Psoas muscle (tissue), 8 donors: ENCODE results near the gene BRIP1. TPM values are rescaled to one million over a fixed set of nuclear protein-coding genes. Genes with fewer than 3 reads are reported as not detected.

ENCODE experiments used
- ATAC-seq, 4 donors: fragments of 200-7000 bp; cut with Tn5 transposase; one replicate each; pipeline ENCODE4 v1.9.1; 2020; ENCODE audit warnings: moderate library complexity in 3 of 4, mild to moderate bottlenecking in 2 of 4
- DNase-seq, 2 donors: peaks; one replicate each; pipeline ENCODE4 v3.0.0-alpha.2; 2020
- H3K27ac ChIP-seq: fragments of 200-600 bp; one replicate; pipeline ENCODE4 v1.8.0; 2022
- H3K27me3 ChIP-seq, 3 donors: fragments of 200-600 bp in 1 of 3; one replicate each; pipeline versions ENCODE4 v1.6.1 to v1.8.0; 2013 to 2022; ENCODE audit warnings: low read length in 2 of 3, mild to moderate bottlenecking in 2 of 3, moderate library complexity in 1 of 3; ENCODE audit not compliant: insufficient read depth in 3 of 3
- H3K36me3 ChIP-seq, 2 donors: fragments of 200-600 bp in 1 of 2; one replicate each; pipeline versions ENCODE4 v1.6.1 to v1.8.0; 2013 to 2022; ENCODE audit warnings: low read depth in 1 of 2, mild to moderate bottlenecking in 1 of 2, moderate library complexity in 1 of 2; ENCODE audit not compliant: insufficient read depth in 1 of 2
- H3K4me1 ChIP-seq: fragments of 200-600 bp; one replicate; pipeline ENCODE4 v1.8.0; 2022
- H3K4me3 ChIP-seq: fragments of 200-600 bp; one replicate; pipeline ENCODE4 v1.8.0; 2022; ENCODE audit warnings: mild to moderate bottlenecking
- H3K9me3 ChIP-seq: fragments of 200-600 bp; one replicate; pipeline ENCODE4 v1.8.0; 2022
- CTCF ChIP-seq: fragments of 200-600 bp; IDR thresholded peaks from one replicate; pipeline ENCODE4 v1.8.0; 2022; ENCODE audit warnings: antibody characterized with exemption
- WGBS, 3 donors: extraction: QIAGEN DNeasy Blood & Tissue Kit; methylation state at CpG; one replicate each; pipeline versions ENCODE4 v1.1.6 to v1.1.7; 2013; 5-methylcytosine and 5-hydroxymethylcytosine counted together
- intact Hi-C, 2 donors: fragments of 100-400 bp; cut with DNase I; formaldehyde crosslinking; loops; one replicate each; pipeline versions ENCODE4 v1.11.0 to v1.14.2; 2022
- polyA plus RNA-seq, 3 donors: library from polyadenylated mRNA; stranded (reverse); fragments of 200-250 nt; gene quantifications; one replicate each; pipeline ENCODE4 v1.2.3, GENCODE V29; 2013
- total RNA-seq, 4 donors: library from RNA; stranded (reverse); fragmentation: NEBNext Ultra II Directional in 2 of 4; extraction: Animal tissue kit (Norgen Biotek cat#: 25700) in 2 of 4; gene quantifications; one replicate each; pipeline versions ENCODE4 v1.2.1 to v1.2.4, GENCODE V29; 2021 to 2023
- donor health status: healthy with polysubstance abuse.
- donor health status: DM: no; HTN: no; CAD: no; lungs with moderate emphysema.
- donor health status: Bipolar disorder and iron deficiency.
- donor health status: healthy.
- donor health status: DM: yes; HTN: yes; CAD: no.
- donor health status: DM: no; HTN: no; CAD: no.
- donor health status: DM: no; HTN: no; CAD: no.
- donor health status: DM: yes; HTN: yes; CAD: no.

Gene BRIP1
- total and polyA plus RNA-seq, 7 donors, result 0.03 to 0.40 (median 0.19) TPM; not detected in 1

GRCh38 chr17:61799812-61800484 is 63.4 kb downstream of the BRIP1 start:
- 95 to 100% (median 97%) methylated on average over 1 of the region's 1 CpG for WGBS, 3 donors
- DNase-seq (no peak), ATAC-seq (no peak)
- Histone ChIP-seq H3K4me1 (no peaks in the 10 kb centered on the region), H3K27ac (no peak overlapping the region), H3K4me3 (no peak overlapping the region), H3K36me3 (no peaks in the 10 kb centered on the region), H3K9me3 (no peaks in the 10 kb centered on the region), H3K27me3 (no peaks in the 10 kb centered on the region)
- TF ChIP-seq CTCF, result no peak
- intact Hi-C loops, result no loop called here

GRCh38 chr17:61797283-61797682 is 66.0 kb downstream of the BRIP1 start:
- DNase-seq (no peak), ATAC-seq (no peak)
- intact Hi-C loops, result no loop called here
- no peak overlapping the region for H3K4me3 ChIP-seq
- H3K36me3 ChIP-seq, result no peaks in the 10 kb centered on the region
- H3K9me3 ChIP-seq, result no peaks in the 10 kb centered on the region
- no peak for TF ChIP-seq CTCF
- no peaks in the 10 kb centered on the region for H3K4me1 ChIP-seq
- H3K27ac ChIP-seq, result no peak overlapping the region
- 95 to 98% (median 97%) methylated on average over 2 of the region's 2 CpGs for WGBS, 3 donors
- no peaks in the 10 kb centered on the region for H3K27me3 ChIP-seq

DNA sequence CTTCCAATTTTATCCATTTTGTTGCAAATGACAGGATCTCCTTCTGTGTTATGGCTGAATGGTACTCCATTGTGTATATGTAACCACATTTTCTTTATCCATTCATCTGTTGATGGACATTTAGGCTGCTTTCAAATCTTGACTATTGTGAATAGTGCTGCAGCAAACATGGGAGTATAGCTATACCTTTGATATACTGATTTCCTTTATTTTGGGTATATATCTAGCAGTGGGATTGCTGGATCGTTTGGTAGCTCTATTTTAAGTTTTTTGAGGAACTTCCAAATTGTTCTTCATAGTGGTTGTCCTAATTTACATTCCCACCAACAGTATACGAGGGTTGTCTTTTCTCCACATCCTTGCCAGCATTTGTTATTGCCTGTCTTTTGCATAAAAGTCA is 67.8 kb downstream of the BRIP1 start:
- no peak for TF ChIP-seq CTCF
- WGBS, 3 donors, result 85 to 91% (median 91%) methylated on average over 2 of the region's 2 CpGs
- Histone ChIP-seq H3K9me3 (no peaks in the 10 kb centered on the region), H3K27ac (no peak overlapping the region), H3K27me3 (no peaks in the 10 kb centered on the region), H3K4me1 (no peaks in the 10 kb centered on the region), H3K4me3 (no peak overlapping the region), H3K36me3 (no peaks in the 10 kb centered on the region)
- ATAC-seq (no peak), DNase-seq (no peak)
- intact Hi-C loops, result no loop called here

DNA sequence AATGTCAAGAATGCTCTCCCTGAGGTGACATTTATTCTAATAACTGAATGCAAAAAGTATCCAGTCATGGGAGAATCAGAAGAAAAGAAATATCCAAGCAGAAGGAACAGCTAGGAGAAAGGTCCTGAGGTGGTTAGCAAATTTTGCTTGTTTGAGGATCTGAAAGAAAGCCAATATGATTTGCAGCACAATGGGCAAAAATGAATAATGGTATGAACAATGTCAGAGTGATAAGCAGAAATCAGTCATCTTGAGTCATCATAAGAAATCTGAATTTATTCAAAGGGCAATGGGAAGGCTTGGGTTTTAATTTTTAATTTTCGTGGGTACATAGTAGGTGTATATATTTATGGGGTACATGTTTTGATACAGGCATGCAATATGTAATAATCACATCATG is 68.5 kb downstream of the BRIP1 start:
- DNase-seq (no peak), ATAC-seq (no peak)
- no peaks in the 10 kb centered on the region for H3K4me1 ChIP-seq
- H3K36me3 ChIP-seq, result no peaks in the 10 kb centered on the region
- H3K4me3 ChIP-seq, result no peak overlapping the region
- intact Hi-C loops, result no loop called here
- 91 to 100% (median 97%) methylated on average over 1 of the region's 1 CpG for WGBS, 3 donors
- TF ChIP-seq CTCF, result no peak
- H3K27me3 ChIP-seq, result no peaks in the 10 kb centered on the region
- no peaks in the 10 kb centered on the region for H3K9me3 ChIP-seq
- H3K27ac ChIP-seq, result no peak overlapping the region

- H3K36me3 ChIP-seq, result no peaks in the 10 kb centered on the region
- H3K27me3 ChIP-seq, result no peaks in the 10 kb centered on the region
- ATAC-seq, result no peak
- DNase-seq, result no peak
- intact Hi-C loops, result no loop called here
- H3K4me3 ChIP-seq, result no peak overlapping the region
- H3K4me1 ChIP-seq, result no peaks in the 10 kb centered on the region
- no peak for TF ChIP-seq CTCF
- H3K9me3 ChIP-seq, result no peaks in the 10 kb centered on the region
- no peak overlapping the region for H3K27ac ChIP-seq
- 95 to 98% (median 98%) methylated on average over 4 of the region's 4 CpGs for WGBS, 3 donors
Observed at GRCh38 chr17:61794242-61794641, 69.1 kb downstream of the BRIP1 start.
